A549 (cell line): ENCODE results near the gene NENF. TPM values are rescaled to one million over a fixed set of nuclear protein-coding genes. Genes with fewer than 3 reads are reported as not detected.

ENCODE experiments used
- ATAC-seq, 2 experiments: fragments of 200-7000 bp in 1 of 2; fragments of >200 bp in 1 of 2; cut with Nextera tagmentation in 1 of 2; cut with Tn5 transposase in 1 of 2; 3 replicates each; pipeline versions ENCODE4 v1.8.0 to v1.9.1; 2018 to 2020; ENCODE audit warnings: mild to moderate bottlenecking in 1 of 2, moderate library complexity in 1 of 2
- CTCF ChIA-PET: fragments of 300-600 bp; sonication (Branson Sonifier 250); formaldehyde crosslinking; extraction: SDS; loops from one replicate; lab custom pipeline; 2021; ENCODE audit warnings: antibody characterized with exemption, inconsistent platforms; lab: Yijun Ruan, JAX
- POLR2A ChIA-PET: fragments of 350-600 bp; formaldehyde crosslinking; extraction: SDS; loops from one replicate; lab custom pipeline; 2021; ENCODE audit warnings: antibody characterized with exemption, inconsistent platforms; lab: Yijun Ruan, JAX
- DNase-seq, 2 experiments: peaks; one replicate each; pipeline versions ENCODE4 v3.0.0 to v3.0.0-alpha.2; 2011 to 2016; ENCODE audit warnings: low read depth in 1 of 2, low spot score in 1 of 2
- FAIRE-seq: peaks from 2 replicates; lab custom pipeline; 2011; peaks lifted over from hg19 to GRCh38; lab: Jason Lieb, UNC
- H3K27ac ChIP-seq, 2 experiments: fragments of >200 bp; sonication (Bioruptor Twin); formaldehyde crosslinking; 3 replicates each; pipeline ENCODE4 v1.5.1; 2016 to 2017
- H3K4me1 ChIP-seq: fragments of >200 bp; sonication (Bioruptor Twin); formaldehyde crosslinking; 3 replicates; pipeline ENCODE4 v1.6.1; 2016
- H3K4me2 ChIP-seq: fragments of >200 bp; sonication (Bioruptor Twin); formaldehyde crosslinking; 3 replicates; pipeline ENCODE4 v1.6.1; 2016
- H3K4me3 ChIP-seq: fragments of >200 bp; sonication (Bioruptor Twin); formaldehyde crosslinking; 3 replicates; pipeline ENCODE4 v1.5.1; 2016
- H3K9me3 ChIP-seq: fragments of >200 bp; sonication (Bioruptor Twin); formaldehyde crosslinking; 3 replicates; pipeline ENCODE4 v1.6.1; 2016
- BHLHE40 ChIP-seq: IDR thresholded peaks from 2 replicates; pipeline ENCODE4 v1.6.1; 2012; ENCODE audit warnings: low read depth, low read length, inconsistent platforms
- CBX8 ChIP-seq: fragments of 200-600 bp; sonication (generic); IDR thresholded peaks from 2 replicates; pipeline ENCODE4 v1.6.1; 2016
- CEBPB ChIP-seq, 2 experiments: fragments of >200 bp in 1 of 2; sonication (Bioruptor Twin) in 1 of 2; formaldehyde crosslinking in 1 of 2; IDR thresholded peaks; 2 replicates each; pipeline ENCODE4 v1.6.1; 2012 to 2016
- CHD4 ChIP-seq: fragments of 200-600 bp; sonication (generic); IDR thresholded peaks from 2 replicates; pipeline ENCODE4 v1.6.1; 2016; ENCODE audit warnings: antibody characterized with exemption, mild to moderate bottlenecking, borderline replicate concordance
- EHF ChIP-seq: fragments of 250-450 bp; sonication (Bioruptor Pico); IDR thresholded peaks from 2 replicates; pipeline ENCODE4 v1.5.0; 2020; ENCODE audit warnings: mild to moderate bottlenecking
- EHMT2 ChIP-seq: fragments of 200-600 bp; sonication (generic); IDR thresholded peaks from 2 replicates; pipeline ENCODE4 v1.6.1; 2016; ENCODE audit warnings: antibody characterized with exemption, low read depth, mild to moderate bottlenecking, moderate library complexity
- ESRRA ChIP-seq: fragments of 150-350 bp; IDR thresholded peaks from 2 replicates; pipeline ENCODE4 v1.6.1; 2014; ENCODE audit warnings: mild to moderate bottlenecking, low read length, borderline replicate concordance
- FOSB ChIP-seq: fragments of 250-450 bp; sonication (Bioruptor Pico); IDR thresholded peaks from 2 replicates; pipeline ENCODE4 v1.5.0; 2020; ENCODE audit warnings: mild to moderate bottlenecking, moderate library complexity
- FOSL2 ChIP-seq, 2 experiments: fragments of 450-650 bp in 1 of 2; fragments of >200 bp in 1 of 2; sonication (Bioruptor Twin) in 1 of 2; formaldehyde crosslinking; IDR thresholded peaks; 2 replicates each; pipeline versions ENCODE4 v1.5.0 to v1.6.1; 2016 to 2020; ENCODE audit warnings: mild to moderate bottlenecking in 1 of 2, moderate library complexity in 1 of 2
- GATA3 ChIP-seq: IDR thresholded peaks from 2 replicates; pipeline ENCODE4 v1.6.1; 2012; ENCODE audit warnings: borderline replicate concordance
- HEYL ChIP-seq: fragments of 250-450 bp; sonication (Bioruptor Pico); IDR thresholded peaks from 2 replicates; pipeline ENCODE4 v1.8.0; 2021; ENCODE audit warnings: mild to moderate bottlenecking, moderate library complexity
- HOXA7 ChIP-seq: fragments of 250-450 bp; sonication (Bioruptor Pico); IDR thresholded peaks from 2 replicates; pipeline ENCODE4 v1.5.0; 2020; ENCODE audit warnings: mild to moderate bottlenecking, moderate library complexity
- HOXB13 ChIP-seq: fragments of 250-450 bp; sonication (Bioruptor Pico); IDR thresholded peaks from 2 replicates; pipeline ENCODE4 v1.5.0; 2020; ENCODE audit warnings: low read depth, mild to moderate bottlenecking, moderate library complexity
- HOXB5 ChIP-seq: fragments of 250-450 bp; sonication (Bioruptor Pico); IDR thresholded peaks from 2 replicates; pipeline ENCODE4 v1.5.0; 2020; ENCODE audit warnings: mild to moderate bottlenecking, moderate library complexity
- JUN ChIP-seq, 2 experiments: fragments of >200 bp; sonication (Bioruptor Twin); formaldehyde crosslinking; IDR thresholded peaks; 2 replicates in 1 of 2; 3 replicates in 1 of 2; pipeline ENCODE4 v1.6.1; 2016 to 2017
- KDM1A ChIP-seq: fragments of 200-600 bp; sonication (generic); IDR thresholded peaks from 2 replicates; pipeline ENCODE4 v1.6.1; 2016; ENCODE audit warnings: low read depth, mild to moderate bottlenecking
- KDM5A ChIP-seq: fragments of 200-600 bp; sonication (generic); IDR thresholded peaks from 2 replicates; pipeline ENCODE4 v1.6.1; 2016; ENCODE audit warnings: antibody characterized with exemption, mild to moderate bottlenecking
- MAFK ChIP-seq: fragments of 450-650 bp; IDR thresholded peaks from 2 replicates; pipeline ENCODE4 v1.6.1; 2014; ENCODE audit not compliant: partially characterized antibody
- MAZ ChIP-seq: fragments of 150-350 bp; IDR thresholded peaks from 2 replicates; pipeline ENCODE4 v1.6.1; 2014; ENCODE audit warnings: antibody characterized with exemption, low read depth, low read length, borderline replicate concordance
- MYC ChIP-seq: IDR thresholded peaks from 2 replicates; pipeline ENCODE4 v1.6.1; 2012; ENCODE audit warnings: mild to moderate bottlenecking, inconsistent platforms, low read length, improper control_type of control experiment, borderline replicate concordance
- NPAS2 ChIP-seq: fragments of 250-450 bp; sonication (Bioruptor Pico); IDR thresholded peaks from 2 replicates; pipeline ENCODE4 v1.8.0; 2022; ENCODE audit warnings: mild to moderate bottlenecking, moderate library complexity, borderline replicate concordance
- PHF8 ChIP-seq: fragments of 200-600 bp; sonication (generic); IDR thresholded peaks from 2 replicates; pipeline ENCODE4 v1.6.1; 2016; ENCODE audit warnings: low read depth, mild to moderate bottlenecking, antibody characterized with exemption, moderate library complexity, borderline replicate concordance
- POLR2AphosphoS2 ChIP-seq: conservative IDR thresholded peaks from 2 replicates; pipeline ENCODE4 v1.6.1; 2012; ENCODE audit warnings: low read length, improper control_type of control experiment, inconsistent platforms
- RAD21 ChIP-seq, 2 experiments: fragments of >200 bp in 1 of 2; sonication (Bioruptor Twin) in 1 of 2; formaldehyde crosslinking in 1 of 2; IDR thresholded peaks in 1 of 2; conservative IDR thresholded peaks in 1 of 2; 2 replicates in 1 of 2; 3 replicates in 1 of 2; pipeline ENCODE4 v1.6.1; 2012 to 2018; ENCODE audit warnings: inconsistent platforms in 1 of 2
- RCOR1 ChIP-seq: fragments of 150-350 bp; IDR thresholded peaks from 2 replicates; pipeline ENCODE4 v1.6.1; 2014; ENCODE audit warnings: antibody characterized with exemption, low read length, low read depth
- RFX5 ChIP-seq: fragments of 450-650 bp; IDR thresholded peaks from 2 replicates; pipeline ENCODE4 v1.7.1; 2014; ENCODE audit warnings: antibody characterized with exemption, mild to moderate bottlenecking, moderate library complexity
- SMC3 ChIP-seq: fragments of >200 bp; sonication (Bioruptor Twin); formaldehyde crosslinking; IDR thresholded peaks from 3 replicates; pipeline ENCODE4 v1.6.1; 2018; ENCODE audit warnings: inconsistent platforms
- TFCP2L1 ChIP-seq: fragments of 250-450 bp; sonication (Bioruptor Pico); IDR thresholded peaks from 2 replicates; pipeline ENCODE4 v1.5.0; 2021; ENCODE audit warnings: mild to moderate bottlenecking
- TP53 ChIP-seq: fragments of 250-450 bp; sonication (Bioruptor Pico); IDR thresholded peaks from 2 replicates; pipeline ENCODE4 v1.5.0; 2021; ENCODE audit warnings: mild to moderate bottlenecking, moderate library complexity
- ZFP36 ChIP-seq: fragments of 450-650 bp; IDR thresholded peaks from 2 replicates; pipeline ENCODE4 v1.6.1; 2014; ENCODE audit warnings: borderline replicate concordance; ENCODE audit not compliant: partially characterized antibody
- ZNF302 ChIP-seq: fragments of 250-450 bp; sonication (Bioruptor Pico); IDR thresholded peaks from 2 replicates; pipeline ENCODE4 v1.9.0; 2021; ENCODE audit warnings: inconsistent platforms, mild to moderate bottlenecking, moderate library complexity
- WGBS: methylation state at CpG from one replicate; pipeline ENCODE4 v1.1.6; 2017; ENCODE audit errors: missing lambda C conversion rate; 5-methylcytosine and 5-hydroxymethylcytosine counted together
- polyA plus RNA-seq, 4 experiments: library from polyadenylated mRNA; depleted of rRNA in 3 of 4; stranded (reverse); fragments of >200 nt; fragmentation: RNase III in 1 of 4; extraction: RNeasy Plus Mini Kit Qiagen cat#74134 plus additional on column Dnase treatment in 1 of 4; gene quantifications; 2 replicates in 3 of 4; 3 replicates in 1 of 4; pipeline ENCODE4 v1.2.3, GENCODE V29; 2011 to 2017
- TF ChIP-seq, protein P1 (sequence below): IDR thresholded peaks from 2 replicates; pipeline ENCODE4 v1.6.1; 2012
- TF ChIP-seq, protein P2 (sequence below): fragments of 450-650 bp; IDR thresholded peaks from 2 replicates; pipeline ENCODE4 v1.6.1; 2014; ENCODE audit warnings: antibody characterized with exemption
- TF ChIP-seq, protein P3 (sequence below): fragments of 250-450 bp; sonication (Bioruptor Pico); IDR thresholded peaks from 2 replicates; pipeline ENCODE4 v1.5.0; 2020; ENCODE audit warnings: low read depth, mild to moderate bottlenecking, moderate library complexity
- TF ChIP-seq, protein P4 (sequence below): IDR thresholded peaks from 2 replicates; pipeline ENCODE4 v1.6.1; 2012

NENF gene
- polyA plus RNA-seq, 2 of the 4 experiments (the other 2 are of a cell fraction): 55.3 to 83.9 TPM

DNA sequence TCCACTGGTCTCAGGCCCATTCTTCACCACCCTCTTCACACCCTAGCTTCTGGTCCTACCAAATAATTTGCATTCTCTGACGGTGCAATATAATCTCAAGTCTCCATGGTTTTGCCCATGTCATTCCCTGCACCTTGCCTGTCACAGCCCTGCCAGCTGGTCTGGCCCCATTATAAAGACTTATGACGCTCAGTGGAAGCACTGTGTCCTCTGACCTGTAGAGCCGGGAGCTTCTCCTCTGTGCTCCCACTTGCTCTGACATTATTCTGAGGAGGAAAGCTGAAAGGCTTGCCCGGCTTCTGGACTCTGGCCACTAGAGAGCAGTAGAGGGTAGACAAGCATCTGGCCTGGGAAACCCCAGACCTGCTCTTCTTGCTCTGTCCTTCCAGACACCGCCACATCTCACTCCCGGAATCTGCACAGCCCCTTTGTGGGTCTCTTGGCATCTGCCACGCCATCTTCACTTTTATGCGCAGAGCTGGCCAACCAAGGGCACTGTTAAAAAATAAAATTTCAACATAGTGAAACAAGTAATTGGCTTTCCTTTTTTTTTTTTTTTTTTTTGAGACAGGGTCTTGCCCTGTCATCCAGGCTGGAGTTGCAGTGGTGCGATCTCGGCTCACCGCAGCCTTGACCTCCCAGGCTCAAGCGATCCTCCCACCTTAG, 44.4 kb downstream of the NENF start (continued):
- peak; percentile 95 for TF ChIP-seq RAD21 (conservative IDR thresholded peaks at IDR 0.05 in 1 of 2, IDR thresholded peaks at IDR 0.05 in 1 of 2)
- no peak; the same call in 1 of the 2 replicates for TF ChIP-seq ZNF302 (CRISPR knock-in tag)
- TF ChIP-seq, protein P1, sequence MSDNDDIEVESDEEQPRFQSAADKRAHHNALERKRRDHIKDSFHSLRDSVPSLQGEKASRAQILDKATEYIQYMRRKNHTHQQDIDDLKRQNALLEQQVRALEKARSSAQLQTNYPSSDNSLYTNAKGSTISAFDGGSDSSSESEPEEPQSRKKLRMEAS: 0 out of 2 replicates have a peak, but pooled peaks have one; percentile 38
- peak in 1 of 2 experiments; percentile 34; a peak in 1 of 5 replicates for TF ChIP-seq JUN (IDR thresholded peaks at IDR 0.05)
- TF ChIP-seq HEYL (CRISPR knock-in tag): peak; percentile 96
- TF ChIP-seq EHF: peak; percentile 95
- peak; percentile 97 for TF ChIP-seq HOXB5
- TF ChIP-seq CEBPB (IDR thresholded peaks at IDR 0.05): no peak
- TF ChIP-seq FOSB (CRISPR knock-in tag): peak; percentile 92
- TF ChIP-seq MAFK: no peak
- no peak for TF ChIP-seq BHLHE40
- TF ChIP-seq HOXA7 (CRISPR knock-in tag): peak; percentile 85
- TF ChIP-seq, protein P2, sequence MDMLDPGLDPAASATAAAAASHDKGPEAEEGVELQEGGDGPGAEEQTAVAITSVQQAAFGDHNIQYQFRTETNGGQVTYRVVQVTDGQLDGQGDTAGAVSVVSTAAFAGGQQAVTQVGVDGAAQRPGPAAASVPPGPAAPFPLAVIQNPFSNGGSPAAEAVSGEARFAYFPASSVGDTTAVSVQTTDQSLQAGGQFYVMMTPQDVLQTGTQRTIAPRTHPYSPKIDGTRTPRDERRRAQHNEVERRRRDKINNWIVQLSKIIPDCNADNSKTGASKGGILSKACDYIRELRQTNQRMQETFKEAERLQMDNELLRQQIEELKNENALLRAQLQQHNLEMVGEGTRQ: no peak
- TF ChIP-seq ESRRA: 0 out of 2 replicates have a peak, but pooled peaks have one; percentile 10
- no peak for TF ChIP-seq PHF8
- TF ChIP-seq TP53 (CRISPR knock-in tag): peak; percentile 40; the same call in 1 of the 2 replicates

DNA sequence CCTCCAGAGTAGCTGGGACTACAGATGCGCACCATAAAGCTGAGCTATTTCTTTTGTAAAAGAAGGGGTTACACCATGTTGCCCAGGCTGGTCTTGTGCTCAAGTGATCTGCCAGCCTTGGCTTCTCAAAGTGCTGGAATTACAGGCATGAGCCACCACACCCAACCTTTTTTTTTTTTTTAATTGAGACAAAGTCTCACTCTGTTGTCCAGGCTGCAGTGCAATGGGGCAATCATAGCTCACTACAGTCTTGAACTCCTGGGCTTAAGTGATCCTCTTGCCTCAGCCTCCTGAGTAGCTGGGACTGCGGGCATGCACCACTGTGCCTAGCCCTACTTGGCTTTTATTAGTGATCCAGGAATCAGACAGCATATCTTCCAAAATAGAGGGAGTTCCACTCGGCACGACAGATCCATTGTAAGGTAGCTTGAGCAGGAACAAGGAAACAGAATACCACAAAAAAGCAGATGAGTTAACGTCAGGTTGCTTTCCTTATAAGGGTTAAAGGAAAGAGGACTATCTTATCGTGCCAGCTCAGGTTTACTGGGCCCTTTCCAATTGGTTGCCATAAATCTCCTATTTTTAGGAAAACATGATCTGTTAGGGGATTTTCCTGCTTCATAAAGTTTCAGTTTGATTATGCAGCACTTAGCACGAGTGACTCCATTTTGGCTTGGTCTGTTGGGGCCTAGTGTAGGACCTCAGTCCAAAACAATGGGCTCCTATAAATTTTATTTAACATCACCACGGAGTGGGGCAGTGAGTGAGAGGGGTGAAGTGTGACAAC, 45.2 kb downstream of the NENF start:
- Histone ChIP-seq H3K4me1 (peaks cover 28% of the 10 kb centered on the region), H3K27ac (peak overlapping the region; percentile 33 to 72; a peak in 5 of 6 replicates), H3K4me2 (peak overlapping the region; percentile 41; the same call in 2 of the 3 replicates), H3K4me3 (no peak overlapping the region), H3K9me3 (no peaks in the 10 kb centered on the region)
- 77% methylated on average over 8 of the region's 8 CpGs for WGBS
- POLR2A ChIA-PET: interaction anchor here (1.0 to 4.3 kb wide), 5 partner anchors 11 to 135 kb away, joined by 4 to 72 read pairs (median 5); partner anchors contain the start of gene ATF3
- FAIRE-seq (no peak), DNase-seq (peak in 1 of 2 experiments; percentile 35), ATAC-seq (peak in 1 of 2 experiments; percentile 12; a peak in 3 of 6 replicates)
- CTCF ChIA-PET: interaction anchor here (0.6 to 4.3 kb wide), 59 partner anchors 8 to 847 kb away, joined by 3 to 66 read pairs (median 7); partner anchors contain the start of genes ATF3 and BATF3
- TF ChIP-seq MYC (no peak), ZFP36 (no peak), TP53 (CRISPR knock-in tag) (peak; percentile 93), MAZ (no peak), HOXB5 (peak; percentile 99), NPAS2 (peak; percentile 84), RFX5 (no peak), TFCP2L1 (CRISPR knock-in tag) (peak; percentile 90), CHD4 (no peak), PHF8 (no peak), CBX8 (no peak), KDM5A (no peak), EHMT2 (no peak), GATA3 (no peak), SMC3 (no peak), POLR2AphosphoS2 (no peak), HOXB13 (CRISPR knock-in tag) (peak; percentile 99), FOSL2 (IDR thresholded peaks at IDR 0.05) (no peak), FOSL2 (CRISPR knock-in tag; IDR thresholded peaks at IDR 0.05) (peak; percentile 52), RCOR1 (no peak), KDM1A (no peak)
- TF ChIP-seq, protein P3, sequence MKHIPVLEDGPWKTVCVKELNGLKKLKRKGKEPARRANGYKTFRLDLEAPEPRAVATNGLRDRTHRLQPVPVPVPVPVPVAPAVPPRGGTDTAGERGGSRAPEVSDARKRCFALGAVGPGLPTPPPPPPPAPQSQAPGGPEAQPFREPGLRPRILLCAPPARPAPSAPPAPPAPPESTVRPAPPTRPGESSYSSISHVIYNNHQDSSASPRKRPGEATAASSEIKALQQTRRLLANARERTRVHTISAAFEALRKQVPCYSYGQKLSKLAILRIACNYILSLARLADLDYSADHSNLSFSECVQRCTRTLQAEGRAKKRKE (CRISPR knock-in tag): peak; percentile 99
- TF ChIP-seq, protein P4, sequence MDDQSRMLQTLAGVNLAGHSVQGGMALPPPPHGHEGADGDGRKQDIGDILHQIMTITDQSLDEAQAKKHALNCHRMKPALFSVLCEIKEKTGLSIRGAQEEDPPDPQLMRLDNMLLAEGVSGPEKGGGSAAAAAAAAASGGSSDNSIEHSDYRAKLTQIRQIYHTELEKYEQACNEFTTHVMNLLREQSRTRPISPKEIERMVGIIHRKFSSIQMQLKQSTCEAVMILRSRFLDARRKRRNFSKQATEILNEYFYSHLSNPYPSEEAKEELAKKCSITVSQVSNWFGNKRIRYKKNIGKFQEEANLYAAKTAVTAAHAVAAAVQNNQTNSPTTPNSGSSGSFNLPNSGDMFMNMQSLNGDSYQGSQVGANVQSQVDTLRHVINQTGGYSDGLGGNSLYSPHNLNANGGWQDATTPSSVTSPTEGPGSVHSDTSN: no peak
